ENCODE results near the gene DSCAM. TPM values are rescaled to one million over a fixed set of nuclear protein-coding genes. Genes with fewer than 3 reads are reported as not detected.

DSCAM gene
- total RNA-seq, 1 experiment from 2014 or later, result 0.13 TPM

DNA sequence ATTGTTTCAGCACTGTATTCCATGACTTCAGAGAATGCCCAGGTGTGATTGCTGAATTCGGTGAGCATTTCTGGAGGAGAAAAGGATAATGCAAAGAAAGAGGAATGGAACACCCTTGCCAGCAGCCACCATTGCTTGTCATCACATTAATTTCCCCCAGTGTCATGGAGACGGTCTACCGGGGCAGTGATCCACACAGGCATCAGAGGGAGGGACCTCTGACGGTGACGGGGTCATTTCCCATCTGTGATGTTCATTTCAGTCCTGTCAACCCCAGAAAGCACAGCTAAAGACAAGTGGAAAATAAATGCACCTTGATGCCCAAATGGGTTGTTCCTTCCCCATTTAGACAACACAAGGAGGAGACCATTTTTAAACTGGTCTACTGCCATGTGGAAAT lies 603.3 kb downstream of the DSCAM start:
- no peak overlapping the region for H3K27ac Mint-ChIP-seq
- DNase-seq (ENCODE audit: low spot score) (no peak), ATAC-seq (no peak)
- H3K36me3 Mint-ChIP-seq, result peaks cover 21% of the 10 kb centered on the region
- H3K4me3 Mint-ChIP-seq, result no peak overlapping the region
- H3K9me3 Mint-ChIP-seq, result peaks cover 39% of the 10 kb centered on the region
- H3K27me3 Mint-ChIP-seq (ENCODE audit: low read depth), result peaks cover 5% of the 10 kb centered on the region
- no peaks in the 10 kb centered on the region for H3K4me1 Mint-ChIP-seq
- POLR2A ChIA-PET, result no interaction called here
- TF ChIP-seq, protein P1, sequence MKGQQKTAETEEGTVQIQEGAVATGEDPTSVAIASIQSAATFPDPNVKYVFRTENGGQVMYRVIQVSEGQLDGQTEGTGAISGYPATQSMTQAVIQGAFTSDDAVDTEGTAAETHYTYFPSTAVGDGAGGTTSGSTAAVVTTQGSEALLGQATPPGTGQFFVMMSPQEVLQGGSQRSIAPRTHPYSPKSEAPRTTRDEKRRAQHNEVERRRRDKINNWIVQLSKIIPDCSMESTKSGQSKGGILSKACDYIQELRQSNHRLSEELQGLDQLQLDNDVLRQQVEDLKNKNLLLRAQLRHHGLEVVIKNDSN (CRISPR knock-in tag; IDR thresholded peaks at IDR 0.05), result no peak
- no peak for TF ChIP-seq ZNF423 (CRISPR knock-in tag; IDR thresholded peaks at IDR 0.05)
- TF ChIP-seq, protein P2, sequence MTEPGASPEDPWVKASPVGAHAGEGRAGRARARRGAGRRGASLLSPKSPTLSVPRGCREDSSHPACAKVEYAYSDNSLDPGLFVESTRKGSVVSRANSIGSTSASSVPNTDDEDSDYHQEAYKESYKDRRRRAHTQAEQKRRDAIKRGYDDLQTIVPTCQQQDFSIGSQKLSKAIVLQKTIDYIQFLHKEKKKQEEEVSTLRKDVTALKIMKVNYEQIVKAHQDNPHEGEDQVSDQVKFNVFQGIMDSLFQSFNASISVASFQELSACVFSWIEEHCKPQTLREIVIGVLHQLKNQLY (CRISPR knock-in tag; IDR thresholded peaks at IDR 0.05), result no peak
- TF ChIP-seq, protein P3, sequence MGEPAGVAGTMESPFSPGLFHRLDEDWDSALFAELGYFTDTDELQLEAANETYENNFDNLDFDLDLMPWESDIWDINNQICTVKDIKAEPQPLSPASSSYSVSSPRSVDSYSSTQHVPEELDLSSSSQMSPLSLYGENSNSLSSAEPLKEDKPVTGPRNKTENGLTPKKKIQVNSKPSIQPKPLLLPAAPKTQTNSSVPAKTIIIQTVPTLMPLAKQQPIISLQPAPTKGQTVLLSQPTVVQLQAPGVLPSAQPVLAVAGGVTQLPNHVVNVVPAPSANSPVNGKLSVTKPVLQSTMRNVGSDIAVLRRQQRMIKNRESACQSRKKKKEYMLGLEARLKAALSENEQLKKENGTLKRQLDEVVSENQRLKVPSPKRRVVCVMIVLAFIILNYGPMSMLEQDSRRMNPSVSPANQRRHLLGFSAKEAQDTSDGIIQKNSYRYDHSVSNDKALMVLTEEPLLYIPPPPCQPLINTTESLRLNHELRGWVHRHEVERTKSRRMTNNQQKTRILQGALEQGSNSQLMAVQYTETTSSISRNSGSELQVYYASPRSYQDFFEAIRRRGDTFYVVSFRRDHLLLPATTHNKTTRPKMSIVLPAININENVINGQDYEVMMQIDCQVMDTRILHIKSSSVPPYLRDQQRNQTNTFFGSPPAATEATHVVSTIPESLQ (CRISPR knock-in tag; IDR thresholded peaks at IDR 0.05), result no peak
- CTCF ChIA-PET, result no interaction called here

DNA sequence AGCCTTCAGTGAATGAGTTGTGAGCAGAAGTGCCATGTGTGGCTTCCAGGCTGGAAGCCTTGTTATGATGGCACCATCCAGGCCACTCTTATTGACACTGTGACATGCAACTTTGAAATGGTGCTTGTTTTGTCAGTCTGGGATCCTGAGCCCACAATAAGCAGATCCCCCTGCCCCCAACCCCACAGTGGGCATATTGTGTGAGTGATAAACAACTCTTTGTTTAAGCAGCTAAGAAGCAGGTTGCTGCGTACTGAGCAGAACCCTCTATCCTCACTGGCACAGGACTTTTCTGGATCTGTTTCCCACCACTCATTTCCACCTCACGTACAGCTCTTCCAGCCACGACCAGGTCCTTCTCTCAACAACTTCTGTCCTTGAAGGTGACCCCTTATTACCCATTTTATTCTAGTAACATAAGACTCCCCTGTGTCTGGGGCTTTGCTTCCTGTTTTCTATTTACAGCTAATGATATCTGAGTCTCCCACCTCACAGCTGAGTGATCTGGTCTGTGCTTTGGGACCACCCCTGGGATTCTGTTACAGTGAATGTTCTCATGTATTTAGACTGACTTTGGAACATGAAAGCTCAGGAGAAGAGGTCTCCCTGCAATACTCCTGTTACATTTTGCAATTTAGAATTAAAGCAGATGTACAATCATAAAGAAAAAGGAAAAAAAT lies 604.2 kb downstream of the DSCAM start:
- Mint-ChIP-seq H3K4me3 (no peak overlapping the region), H3K36me3 (peaks cover 11% of the 10 kb centered on the region), H3K9me3 (peaks cover 30% of the 10 kb centered on the region)
- no peak for TF ChIP-seq RORB (CRISPR knock-in tag; IDR thresholded peaks at IDR 0.05)
- TF ChIP-seq, protein P4, sequence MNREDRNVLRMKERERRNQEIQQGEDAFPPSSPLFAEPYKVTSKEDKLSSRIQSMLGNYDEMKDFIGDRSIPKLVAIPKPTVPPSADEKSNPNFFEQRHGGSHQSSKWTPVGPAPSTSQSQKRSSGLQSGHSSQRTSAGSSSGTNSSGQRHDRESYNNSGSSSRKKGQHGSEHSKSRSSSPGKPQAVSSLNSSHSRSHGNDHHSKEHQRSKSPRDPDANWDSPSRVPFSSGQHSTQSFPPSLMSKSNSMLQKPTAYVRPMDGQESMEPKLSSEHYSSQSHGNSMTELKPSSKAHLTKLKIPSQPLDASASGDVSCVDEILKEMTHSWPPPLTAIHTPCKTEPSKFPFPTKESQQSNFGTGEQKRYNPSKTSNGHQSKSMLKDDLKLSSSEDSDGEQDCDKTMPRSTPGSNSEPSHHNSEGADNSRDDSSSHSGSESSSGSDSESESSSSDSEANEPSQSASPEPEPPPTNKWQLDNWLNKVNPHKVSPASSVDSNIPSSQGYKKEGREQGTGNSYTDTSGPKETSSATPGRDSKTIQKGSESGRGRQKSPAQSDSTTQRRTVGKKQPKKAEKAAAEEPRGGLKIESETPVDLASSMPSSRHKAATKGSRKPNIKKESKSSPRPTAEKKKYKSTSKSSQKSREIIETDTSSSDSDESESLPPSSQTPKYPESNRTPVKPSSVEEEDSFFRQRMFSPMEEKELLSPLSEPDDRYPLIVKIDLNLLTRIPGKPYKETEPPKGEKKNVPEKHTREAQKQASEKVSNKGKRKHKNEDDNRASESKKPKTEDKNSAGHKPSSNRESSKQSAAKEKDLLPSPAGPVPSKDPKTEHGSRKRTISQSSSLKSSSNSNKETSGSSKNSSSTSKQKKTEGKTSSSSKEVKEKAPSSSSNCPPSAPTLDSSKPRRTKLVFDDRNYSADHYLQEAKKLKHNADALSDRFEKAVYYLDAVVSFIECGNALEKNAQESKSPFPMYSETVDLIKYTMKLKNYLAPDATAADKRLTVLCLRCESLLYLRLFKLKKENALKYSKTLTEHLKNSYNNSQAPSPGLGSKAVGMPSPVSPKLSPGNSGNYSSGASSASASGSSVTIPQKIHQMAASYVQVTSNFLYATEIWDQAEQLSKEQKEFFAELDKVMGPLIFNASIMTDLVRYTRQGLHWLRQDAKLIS (CRISPR knock-in tag; IDR thresholded peaks at IDR 0.05; ENCODE audit: borderline replicate concordance), result no peak
- no peak for TF ChIP-seq CREB1 (CRISPR knock-in tag; IDR thresholded peaks at IDR 0.05)
- TF ChIP-seq, protein P5, sequence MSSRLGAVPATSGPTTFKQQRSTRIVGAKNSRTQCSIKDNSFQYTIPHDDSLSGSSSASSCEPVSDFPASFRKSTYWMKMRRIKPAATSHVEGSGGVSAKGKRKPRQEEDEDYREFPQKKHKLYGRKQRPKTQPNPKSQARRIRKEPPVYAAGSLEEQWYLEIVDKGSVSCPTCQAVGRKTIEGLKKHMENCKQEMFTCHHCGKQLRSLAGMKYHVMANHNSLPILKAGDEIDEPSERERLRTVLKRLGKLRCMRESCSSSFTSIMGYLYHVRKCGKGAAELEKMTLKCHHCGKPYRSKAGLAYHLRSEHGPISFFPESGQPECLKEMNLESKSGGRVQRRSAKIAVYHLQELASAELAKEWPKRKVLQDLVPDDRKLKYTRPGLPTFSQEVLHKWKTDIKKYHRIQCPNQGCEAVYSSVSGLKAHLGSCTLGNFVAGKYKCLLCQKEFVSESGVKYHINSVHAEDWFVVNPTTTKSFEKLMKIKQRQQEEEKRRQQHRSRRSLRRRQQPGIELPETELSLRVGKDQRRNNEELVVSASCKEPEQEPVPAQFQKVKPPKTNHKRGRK (CRISPR knock-in tag; IDR thresholded peaks at IDR 0.05; ENCODE audit: borderline replicate concordance), result no peak
- TF ChIP-seq ETV6 (CRISPR knock-in tag; IDR thresholded peaks at IDR 0.05), result no peak
- TF ChIP-seq, protein P6, sequence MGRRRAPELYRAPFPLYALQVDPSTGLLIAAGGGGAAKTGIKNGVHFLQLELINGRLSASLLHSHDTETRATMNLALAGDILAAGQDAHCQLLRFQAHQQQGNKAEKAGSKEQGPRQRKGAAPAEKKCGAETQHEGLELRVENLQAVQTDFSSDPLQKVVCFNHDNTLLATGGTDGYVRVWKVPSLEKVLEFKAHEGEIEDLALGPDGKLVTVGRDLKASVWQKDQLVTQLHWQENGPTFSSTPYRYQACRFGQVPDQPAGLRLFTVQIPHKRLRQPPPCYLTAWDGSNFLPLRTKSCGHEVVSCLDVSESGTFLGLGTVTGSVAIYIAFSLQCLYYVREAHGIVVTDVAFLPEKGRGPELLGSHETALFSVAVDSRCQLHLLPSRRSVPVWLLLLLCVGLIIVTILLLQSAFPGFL (CRISPR knock-in tag; IDR thresholded peaks at IDR 0.05; ENCODE audit: borderline replicate concordance), result no peak
- TF ChIP-seq, protein P7, sequence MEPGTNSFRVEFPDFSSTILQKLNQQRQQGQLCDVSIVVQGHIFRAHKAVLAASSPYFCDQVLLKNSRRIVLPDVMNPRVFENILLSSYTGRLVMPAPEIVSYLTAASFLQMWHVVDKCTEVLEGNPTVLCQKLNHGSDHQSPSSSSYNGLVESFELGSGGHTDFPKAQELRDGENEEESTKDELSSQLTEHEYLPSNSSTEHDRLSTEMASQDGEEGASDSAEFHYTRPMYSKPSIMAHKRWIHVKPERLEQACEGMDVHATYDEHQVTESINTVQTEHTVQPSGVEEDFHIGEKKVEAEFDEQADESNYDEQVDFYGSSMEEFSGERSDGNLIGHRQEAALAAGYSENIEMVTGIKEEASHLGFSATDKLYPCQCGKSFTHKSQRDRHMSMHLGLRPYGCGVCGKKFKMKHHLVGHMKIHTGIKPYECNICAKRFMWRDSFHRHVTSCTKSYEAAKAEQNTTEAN (CRISPR knock-in tag; IDR thresholded peaks at IDR 0.05), result no peak
- TF ChIP-seq, protein P8, sequence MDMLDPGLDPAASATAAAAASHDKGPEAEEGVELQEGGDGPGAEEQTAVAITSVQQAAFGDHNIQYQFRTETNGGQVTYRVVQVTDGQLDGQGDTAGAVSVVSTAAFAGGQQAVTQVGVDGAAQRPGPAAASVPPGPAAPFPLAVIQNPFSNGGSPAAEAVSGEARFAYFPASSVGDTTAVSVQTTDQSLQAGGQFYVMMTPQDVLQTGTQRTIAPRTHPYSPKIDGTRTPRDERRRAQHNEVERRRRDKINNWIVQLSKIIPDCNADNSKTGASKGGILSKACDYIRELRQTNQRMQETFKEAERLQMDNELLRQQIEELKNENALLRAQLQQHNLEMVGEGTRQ (CRISPR knock-in tag; IDR thresholded peaks at IDR 0.05), result no peak
- TF ChIP-seq, protein P1 (CRISPR knock-in tag; IDR thresholded peaks at IDR 0.05), result no peak
- no peak for TF ChIP-seq FOXJ3 (CRISPR knock-in tag; IDR thresholded peaks at IDR 0.05; ENCODE audit: borderline replicate concordance)
- TF ChIP-seq ZNF317 (CRISPR knock-in tag; IDR thresholded peaks at IDR 0.05; ENCODE audit: borderline replicate concordance, low read depth), result no peak
- TF ChIP-seq, protein P9, sequence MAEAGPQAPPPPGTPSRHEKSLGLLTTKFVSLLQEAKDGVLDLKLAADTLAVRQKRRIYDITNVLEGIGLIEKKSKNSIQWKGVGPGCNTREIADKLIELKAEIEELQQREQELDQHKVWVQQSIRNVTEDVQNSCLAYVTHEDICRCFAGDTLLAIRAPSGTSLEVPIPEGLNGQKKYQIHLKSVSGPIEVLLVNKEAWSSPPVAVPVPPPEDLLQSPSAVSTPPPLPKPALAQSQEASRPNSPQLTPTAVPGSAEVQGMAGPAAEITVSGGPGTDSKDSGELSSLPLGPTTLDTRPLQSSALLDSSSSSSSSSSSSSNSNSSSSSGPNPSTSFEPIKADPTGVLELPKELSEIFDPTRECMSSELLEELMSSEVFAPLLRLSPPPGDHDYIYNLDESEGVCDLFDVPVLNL (CRISPR knock-in tag; IDR thresholded peaks at IDR 0.05; ENCODE audit: borderline replicate concordance, low read depth), result no peak

More for the DNA sequence above, 604.2 kb downstream of the DSCAM start:
- ChIA-PET CTCF (interaction anchor here (1.4 kb wide), 1 partner anchor 143 kb away, joined by 4 read pairs; no protein-coding TSS in a partner anchor), POLR2A (no interaction called here)
- Mint-ChIP-seq H3K27me3 (ENCODE audit: low read depth) (no peaks in the 10 kb centered on the region), H3K27ac (no peak overlapping the region), H3K4me1 (no peaks in the 10 kb centered on the region)
- DNase-seq (ENCODE audit: low spot score) (no peak), ATAC-seq (no peak)
